ENCODE measurements around the gene CNOT3.

GRCh38 chr19:54156953-54157352, 19.4 kb downstream of the CNOT3 start:
- no peak for TF ChIP-seq POLR2A (IDR thresholded peaks at IDR 0.05; ENCODE audit: low read length)
- TF ChIP-seq GATA1 (IDR thresholded peaks at IDR 0.05; ENCODE audit: low read depth, low read length) = no peak
